Measurements from ENCODE around the gene DENND5B.
A peak's percentile ranks its signal among the peaks of the same experiment; 100 is the strongest.

The DENND5B gene

GRCh38 chr12:31355747-31356107 is 235.2 kb downstream of the DENND5B start:
- Histone ChIP-seq H3K4me2 (ENCODE audit: low read length) (no peak overlapping the region), H3K23ac (ENCODE audit: low read length) (no peak overlapping the region), H3K79me1 (ENCODE audit: low read length) (no peaks in the 10 kb centered on the region), H3K27ac (ENCODE audit: low read depth, low read length) (no peak overlapping the region), H3K9ac (ENCODE audit: low read length) (no peak overlapping the region), H3K27me3 (ENCODE audit: insufficient read depth, low read length) (no peaks in the 10 kb centered on the region), H2AK5ac (ENCODE audit: low read length) (no peak overlapping the region), H3K9me3 (ENCODE audit: insufficient read depth, low read depth, low read length) (peaks cover 2% of the 10 kb centered on the region), H4K12ac (ENCODE audit: low read depth, low read length) (no peak overlapping the region), H2BK120ac (ENCODE audit: insufficient read depth, low read length, poor library complexity) (no peak overlapping the region), H4K8ac (ENCODE audit: low read depth, low read length) (no peak overlapping the region), H3K18ac (ENCODE audit: low read length) (no peak overlapping the region), H2BK12ac (ENCODE audit: low read length) (no peak overlapping the region), H4K91ac (ENCODE audit: low read depth, low read length) (no peak overlapping the region), H3K14ac (ENCODE audit: low read length) (no peak overlapping the region), H3K4ac (ENCODE audit: low read depth, low read length) (no peak overlapping the region), H2AFZ (ENCODE audit: insufficient read depth, low read length, poor library complexity) (no peak overlapping the region), H3K4me1 (ENCODE audit: control insufficient read depth in 1 of 2, insufficient read depth in 2 of 2, low read length in 2 of 2) (no peaks in the 10 kb centered on the region), H2BK5ac (ENCODE audit: low read depth, low read length, poor library complexity) (no peak overlapping the region), H3K36me3 (ENCODE audit: control insufficient read depth in 1 of 2, insufficient read depth in 2 of 2, low read length in 2 of 2) (no peaks in the 10 kb centered on the region), H3K79me2 (ENCODE audit: control insufficient read depth, insufficient read depth, low read length, poor library complexity) (no peaks in the 10 kb centered on the region), H3K4me3 (ENCODE audit: low read depth, low read length) (no peak overlapping the region)
- no peak for DNase-seq
- no CpG with 5 or more reads among the region's 4 CpGs for WGBS (ENCODE audit: extremely low coverage, insufficient coverage, insufficient read length)

GRCh38 chr12:31353750-31354708 is 236.9 kb downstream of the DENND5B start:
- Histone ChIP-seq H3K9ac (ENCODE audit: low read length) (no peak overlapping the region), H3K18ac (ENCODE audit: low read length) (no peak overlapping the region), H2BK5ac (ENCODE audit: low read depth, low read length, poor library complexity) (no peak overlapping the region), H4K91ac (ENCODE audit: low read depth, low read length) (no peak overlapping the region), H3K4ac (ENCODE audit: low read depth, low read length) (no peak overlapping the region), H3K9me3 (ENCODE audit: insufficient read depth, low read depth, low read length) (peaks cover 2% of the 10 kb centered on the region), H3K4me3 (ENCODE audit: low read depth, low read length) (no peak overlapping the region), H3K27me3 (ENCODE audit: insufficient read depth, low read length) (no peaks in the 10 kb centered on the region), H3K79me2 (ENCODE audit: control insufficient read depth, insufficient read depth, low read length, poor library complexity) (no peaks in the 10 kb centered on the region), H2BK12ac (ENCODE audit: low read length) (no peak overlapping the region), H3K4me2 (ENCODE audit: low read length) (no peak overlapping the region), H2AK5ac (ENCODE audit: low read length) (peak overlapping the region; percentile 40), H3K23ac (ENCODE audit: low read length) (no peak overlapping the region), H2AFZ (ENCODE audit: insufficient read depth, low read length, poor library complexity) (no peak overlapping the region), H4K8ac (ENCODE audit: low read depth, low read length) (no peak overlapping the region), H3K27ac (ENCODE audit: low read depth, low read length) (no peak overlapping the region), H3K36me3 (ENCODE audit: control insufficient read depth in 1 of 2, insufficient read depth in 2 of 2, low read length in 2 of 2) (no peaks in the 10 kb centered on the region), H4K12ac (ENCODE audit: low read depth, low read length) (no peak overlapping the region), H2BK120ac (ENCODE audit: insufficient read depth, low read length, poor library complexity) (no peak overlapping the region), H3K4me1 (ENCODE audit: control insufficient read depth in 1 of 2, insufficient read depth in 2 of 2, low read length in 2 of 2) (no peaks in the 10 kb centered on the region), H3K79me1 (ENCODE audit: low read length) (no peaks in the 10 kb centered on the region), H3K14ac (ENCODE audit: low read length) (no peak overlapping the region)
- no peak for DNase-seq
- WGBS (ENCODE audit: extremely low coverage, insufficient coverage, insufficient read length) = no CpG with 5 or more reads among the region's 12 CpGs

GRCh38 chr12:31346267-31346666 is 244.7 kb downstream of the DENND5B start:
- no CpG with 5 or more reads among the region's 9 CpGs for WGBS (ENCODE audit: extremely low coverage, insufficient coverage, insufficient read length)

GRCh38 chr12:31343139-31343538 is 247.8 kb downstream of the DENND5B start:
- no peak for DNase-seq
- WGBS (ENCODE audit: extremely low coverage, insufficient coverage, insufficient read length) = 100% methylated on average over 1 of the region's 8 CpGs
- Histone ChIP-seq H3K79me1 (ENCODE audit: low read length) (peaks cover 9% of the 10 kb centered on the region), H3K4me2 (ENCODE audit: low read length) (no peak overlapping the region), H3K4ac (ENCODE audit: low read depth, low read length) (no peak overlapping the region), H2BK120ac (ENCODE audit: insufficient read depth, low read length, poor library complexity) (no peak overlapping the region), H3K36me3 (ENCODE audit: control insufficient read depth in 1 of 2, insufficient read depth in 2 of 2, low read length in 2 of 2) (no peaks in the 10 kb centered on the region), H2BK12ac (ENCODE audit: low read length) (no peak overlapping the region), H3K9me3 (ENCODE audit: insufficient read depth, low read depth, low read length) (no peaks in the 10 kb centered on the region), H3K27ac (ENCODE audit: low read depth, low read length) (no peak overlapping the region), H4K12ac (ENCODE audit: low read depth, low read length) (no peak overlapping the region), H3K79me2 (ENCODE audit: control insufficient read depth, insufficient read depth, low read length, poor library complexity) (no peaks in the 10 kb centered on the region), H3K27me3 (ENCODE audit: insufficient read depth, low read length) (no peaks in the 10 kb centered on the region), H3K9ac (ENCODE audit: low read length) (no peak overlapping the region), H3K4me1 (ENCODE audit: control insufficient read depth in 1 of 2, insufficient read depth in 2 of 2, low read length in 2 of 2) (peaks cover 10 to 12% of the 10 kb centered on the region in 2 experiments), H3K23ac (ENCODE audit: low read length) (no peak overlapping the region), H2BK5ac (ENCODE audit: low read depth, low read length, poor library complexity) (no peak overlapping the region), H2AK5ac (ENCODE audit: low read length) (no peak overlapping the region), H4K8ac (ENCODE audit: low read depth, low read length) (no peak overlapping the region), H3K4me3 (ENCODE audit: low read depth, low read length) (no peak overlapping the region), H4K91ac (ENCODE audit: low read depth, low read length) (no peak overlapping the region), H2AFZ (ENCODE audit: insufficient read depth, low read length, poor library complexity) (no peak overlapping the region), H3K18ac (ENCODE audit: low read length) (no peak overlapping the region), H3K14ac (ENCODE audit: low read length) (no peak overlapping the region)

More at GRCh38 chr12:31346267-31346666, 244.7 kb downstream of the DENND5B start:
- Histone ChIP-seq H4K8ac (ENCODE audit: low read depth, low read length) (no peak overlapping the region), H3K79me1 (ENCODE audit: low read length) (no peaks in the 10 kb centered on the region), H3K9ac (ENCODE audit: low read length) (no peak overlapping the region), H3K79me2 (ENCODE audit: control insufficient read depth, insufficient read depth, low read length, poor library complexity) (no peaks in the 10 kb centered on the region), H3K14ac (ENCODE audit: low read length) (no peak overlapping the region), H3K4ac (ENCODE audit: low read depth, low read length) (no peak overlapping the region), H3K4me3 (ENCODE audit: low read depth, low read length) (no peak overlapping the region), H3K9me3 (ENCODE audit: insufficient read depth, low read depth, low read length) (no peaks in the 10 kb centered on the region), H4K12ac (ENCODE audit: low read depth, low read length) (no peak overlapping the region), H3K18ac (ENCODE audit: low read length) (no peak overlapping the region), H3K36me3 (ENCODE audit: control insufficient read depth in 1 of 2, insufficient read depth in 2 of 2, low read length in 2 of 2) (no peaks in the 10 kb centered on the region), H2AK5ac (ENCODE audit: low read length) (no peak overlapping the region), H2BK120ac (ENCODE audit: insufficient read depth, low read length, poor library complexity) (no peak overlapping the region), H2BK5ac (ENCODE audit: low read depth, low read length, poor library complexity) (no peak overlapping the region), H3K4me2 (ENCODE audit: low read length) (no peak overlapping the region), H3K4me1 (ENCODE audit: control insufficient read depth in 1 of 2, insufficient read depth in 2 of 2, low read length in 2 of 2) (peaks cover under 1% of the 10 kb centered on the region in 2 experiments), H3K27ac (ENCODE audit: low read depth, low read length) (no peak overlapping the region), H3K27me3 (ENCODE audit: insufficient read depth, low read length) (no peaks in the 10 kb centered on the region), H4K91ac (ENCODE audit: low read depth, low read length) (no peak overlapping the region), H3K23ac (ENCODE audit: low read length) (no peak overlapping the region), H2BK12ac (ENCODE audit: low read length) (no peak overlapping the region), H2AFZ (ENCODE audit: insufficient read depth, low read length, poor library complexity) (no peak overlapping the region)
- no peak for DNase-seq
